ENCODE measurements around the gene MYO3A. TPM values are rescaled to one million over a fixed set of nuclear protein-coding genes. Genes with fewer than 3 reads are reported as not detected.

The MYO3A gene
- polyA plus RNA-seq, 4 donors = 0.09 to 2.3 TPM; not detected in 2

DNA sequence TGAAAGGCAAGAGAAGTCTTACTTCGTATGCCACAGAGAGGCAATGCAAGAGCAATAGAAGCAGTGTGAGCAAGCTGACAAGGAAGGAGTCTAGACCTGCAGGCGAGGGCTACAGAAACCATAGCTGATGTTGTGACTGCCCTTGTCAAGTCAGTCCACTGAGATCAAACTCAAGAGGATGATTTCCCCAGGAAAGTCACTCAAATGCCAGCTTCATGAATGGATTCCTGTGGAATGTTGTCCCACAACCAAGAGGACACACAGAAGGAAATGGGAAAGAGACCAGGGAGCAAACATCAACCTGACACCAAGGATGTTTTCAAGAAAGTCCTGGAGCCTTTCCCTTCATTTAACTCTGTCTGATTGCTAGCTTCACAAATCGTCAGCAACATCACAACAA lies 204.6 kb downstream of the MYO3A start:
- Histone ChIP-seq H3K4me3 (ENCODE audit: low read depth in 1 of 3, low read length in 3 of 3) (no peak overlapping the region), H3K36me3 (ENCODE audit: control insufficient read depth in 3 of 3, insufficient read depth in 2 of 3, low read depth in 1 of 3, low read length in 3 of 3) (no peaks in the 10 kb centered on the region), H3K9me3 (ENCODE audit: control insufficient read depth in 2 of 2, insufficient read depth in 1 of 2, low read depth in 1 of 2, low read length in 1 of 2) (peaks cover 0 to 8% of the 10 kb centered on the region in 2 donors), H3K4me1 (ENCODE audit: control insufficient read depth in 3 of 3, insufficient read depth in 2 of 3, low read depth in 1 of 3, low read length in 2 of 3) (no peaks in the 10 kb centered on the region), H3K27ac (ENCODE audit: low read depth in 1 of 3, low read length in 2 of 3) (no peak overlapping the region), H3K27me3 (ENCODE audit: control insufficient read depth in 3 of 3, insufficient read depth in 3 of 3, low read length in 3 of 3) (no peaks in the 10 kb centered on the region)
- WGBS, 3 donors = 79 to 86% (median 81%) methylated on average over 3 of the region's 3 CpGs
- FAIRE-seq (no peak), DNase-seq (no peak)

DNA sequence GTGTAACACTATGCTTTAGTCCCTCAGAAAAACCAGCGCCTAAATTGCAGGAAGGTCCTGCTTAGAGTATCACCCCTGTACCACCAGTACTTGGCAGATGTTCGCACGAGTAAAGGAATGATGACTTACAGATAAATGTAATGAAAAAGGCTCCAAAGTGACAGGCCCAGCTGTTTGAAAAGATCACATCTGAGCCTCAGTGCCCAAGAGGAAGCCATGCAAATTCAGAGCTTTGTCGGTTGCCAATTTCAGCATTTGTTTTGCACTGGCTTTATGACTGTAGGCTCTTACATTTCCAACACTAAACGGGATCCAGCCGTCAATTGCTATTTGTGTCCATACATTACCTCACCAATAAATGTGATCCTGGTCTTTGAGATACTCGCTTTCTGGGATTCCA lies 222.0 kb downstream of the MYO3A start:
- Histone ChIP-seq H3K4me3 (ENCODE audit: low read depth in 1 of 3, low read length in 3 of 3) (no peak overlapping the region), H3K4me1 (ENCODE audit: control insufficient read depth in 3 of 3, insufficient read depth in 2 of 3, low read depth in 1 of 3, low read length in 2 of 3) (no peaks in the 10 kb centered on the region), H3K9me3 (ENCODE audit: control insufficient read depth in 2 of 2, insufficient read depth in 1 of 2, low read depth in 1 of 2, low read length in 1 of 2) (no peaks in the 10 kb centered on the region), H3K36me3 (ENCODE audit: control insufficient read depth in 3 of 3, insufficient read depth in 2 of 3, low read depth in 1 of 3, low read length in 3 of 3) (no peaks in the 10 kb centered on the region), H3K27me3 (ENCODE audit: control insufficient read depth in 3 of 3, insufficient read depth in 3 of 3, low read length in 3 of 3) (no peaks in the 10 kb centered on the region), H3K27ac (ENCODE audit: low read depth in 1 of 3, low read length in 2 of 3) (no peak overlapping the region)
- no peak for DNase-seq
- no peak for FAIRE-seq
- 70 to 88% (median 78%) methylated on average over 7 of the region's 7 CpGs for WGBS, 3 donors

- DNase-seq = no peak
- no peaks in the 10 kb centered on the region for H3K9me3 ChIP-seq (ENCODE audit: control insufficient read depth in 2 of 2, insufficient read depth in 1 of 2, low read depth in 1 of 2, low read length in 1 of 2)
- WGBS, 3 donors = 80 to 85% (median 82%) methylated on average over 4 of the region's 4 CpGs
- no peak overlapping the region for H3K4me3 ChIP-seq (ENCODE audit: low read depth in 1 of 3, low read length in 3 of 3)
- H3K4me1 ChIP-seq (ENCODE audit: control insufficient read depth in 3 of 3, insufficient read depth in 2 of 3, low read depth in 1 of 3, low read length in 2 of 3) = no peaks in the 10 kb centered on the region
- FAIRE-seq = no peak
- H3K27ac ChIP-seq (ENCODE audit: low read depth in 1 of 3, low read length in 2 of 3) = no peak overlapping the region
- H3K36me3 ChIP-seq (ENCODE audit: control insufficient read depth in 3 of 3, insufficient read depth in 2 of 3, low read depth in 1 of 3, low read length in 3 of 3) = no peaks in the 10 kb centered on the region
- no peaks in the 10 kb centered on the region for H3K27me3 ChIP-seq (ENCODE audit: control insufficient read depth in 3 of 3, insufficient read depth in 3 of 3, low read length in 3 of 3)
These were observed 223.7 kb downstream of the MYO3A start for GRCh38 chr10:26157734-26158133.

GRCh38 chr10:26169466-26169865 lies 235.4 kb downstream of the MYO3A start:
- FAIRE-seq (no peak), DNase-seq (no peak)
- Histone ChIP-seq H3K4me3 (ENCODE audit: low read depth in 1 of 3, low read length in 3 of 3) (no peak overlapping the region), H3K9me3 (ENCODE audit: control insufficient read depth in 2 of 2, insufficient read depth in 1 of 2, low read depth in 1 of 2, low read length in 1 of 2) (no peaks in the 10 kb centered on the region), H3K27me3 (ENCODE audit: control insufficient read depth in 3 of 3, insufficient read depth in 3 of 3, low read length in 3 of 3) (no peaks in the 10 kb centered on the region), H3K27ac (ENCODE audit: low read depth in 1 of 3, low read length in 2 of 3) (no peak overlapping the region), H3K36me3 (ENCODE audit: control insufficient read depth in 3 of 3, insufficient read depth in 2 of 3, low read depth in 1 of 3, low read length in 3 of 3) (no peaks in the 10 kb centered on the region), H3K4me1 (ENCODE audit: control insufficient read depth in 3 of 3, insufficient read depth in 2 of 3, low read depth in 1 of 3, low read length in 2 of 3) (no peaks in the 10 kb centered on the region)
- 37 to 57% (median 42%) methylated on average over 2 of the region's 2 CpGs for WGBS, 3 donors

GRCh38 chr10:26172131-26172530 lies 238.1 kb downstream of the MYO3A start:
- FAIRE-seq = no peak

GRCh38 chr10:26173837-26174236 lies 239.8 kb downstream of the MYO3A start:
- FAIRE-seq (no peak), DNase-seq (no peak)
- Histone ChIP-seq H3K4me3 (ENCODE audit: low read depth in 1 of 3, low read length in 3 of 3) (no peak overlapping the region), H3K36me3 (ENCODE audit: control insufficient read depth in 3 of 3, insufficient read depth in 2 of 3, low read depth in 1 of 3, low read length in 3 of 3) (no peaks in the 10 kb centered on the region), H3K9me3 (ENCODE audit: control insufficient read depth in 2 of 2, insufficient read depth in 1 of 2, low read depth in 1 of 2, low read length in 1 of 2) (no peaks in the 10 kb centered on the region), H3K4me1 (ENCODE audit: control insufficient read depth in 3 of 3, insufficient read depth in 2 of 3, low read depth in 1 of 3, low read length in 2 of 3) (no peaks in the 10 kb centered on the region), H3K27ac (ENCODE audit: low read depth in 1 of 3, low read length in 2 of 3) (no peak overlapping the region), H3K27me3 (ENCODE audit: control insufficient read depth in 3 of 3, insufficient read depth in 3 of 3, low read length in 3 of 3) (no peaks in the 10 kb centered on the region)
- WGBS, 3 donors = 33 to 85% (median 74%) methylated on average over 2 of the region's 2 CpGs

More at GRCh38 chr10:26172131-26172530, 238.1 kb downstream of the MYO3A start:
- H3K27me3 ChIP-seq (ENCODE audit: control insufficient read depth in 3 of 3, insufficient read depth in 3 of 3, low read length in 3 of 3) = no peaks in the 10 kb centered on the region
- H3K4me1 ChIP-seq (ENCODE audit: control insufficient read depth in 3 of 3, insufficient read depth in 2 of 3, low read depth in 1 of 3, low read length in 2 of 3) = no peaks in the 10 kb centered on the region
- no peak overlapping the region for H3K4me3 ChIP-seq (ENCODE audit: low read depth in 1 of 3, low read length in 3 of 3)
- H3K27ac ChIP-seq (ENCODE audit: low read depth in 1 of 3, low read length in 2 of 3) = no peak overlapping the region
- no peaks in the 10 kb centered on the region for H3K36me3 ChIP-seq (ENCODE audit: control insufficient read depth in 3 of 3, insufficient read depth in 2 of 3, low read depth in 1 of 3, low read length in 3 of 3)
- no peak for DNase-seq
- no peaks in the 10 kb centered on the region for H3K9me3 ChIP-seq (ENCODE audit: control insufficient read depth in 2 of 2, insufficient read depth in 1 of 2, low read depth in 1 of 2, low read length in 1 of 2)
- WGBS, 3 donors = 64 to 75% (median 71%) methylated on average over 7 of the region's 7 CpGs

DNA sequence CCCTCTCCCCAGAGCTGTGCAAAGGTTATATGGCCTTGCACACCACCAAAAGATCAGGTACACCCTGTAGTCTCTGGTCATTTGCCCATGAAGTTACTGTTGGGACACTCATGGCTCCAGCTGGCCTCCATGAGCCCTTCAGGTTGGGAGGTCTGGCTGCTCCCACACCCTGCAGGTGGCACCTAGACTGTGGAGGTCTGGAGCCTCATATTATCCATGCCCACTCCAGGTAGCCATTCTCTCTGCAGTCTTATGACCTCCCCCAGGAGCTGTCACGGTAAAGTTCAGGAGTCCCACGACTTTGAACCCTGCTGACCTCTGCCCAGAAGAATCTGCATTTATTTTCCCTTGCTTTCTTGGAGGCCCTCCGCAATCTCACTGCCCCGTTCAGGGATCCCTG lies 243.3 kb downstream of the MYO3A start:
- FAIRE-seq = no peak

DNA sequence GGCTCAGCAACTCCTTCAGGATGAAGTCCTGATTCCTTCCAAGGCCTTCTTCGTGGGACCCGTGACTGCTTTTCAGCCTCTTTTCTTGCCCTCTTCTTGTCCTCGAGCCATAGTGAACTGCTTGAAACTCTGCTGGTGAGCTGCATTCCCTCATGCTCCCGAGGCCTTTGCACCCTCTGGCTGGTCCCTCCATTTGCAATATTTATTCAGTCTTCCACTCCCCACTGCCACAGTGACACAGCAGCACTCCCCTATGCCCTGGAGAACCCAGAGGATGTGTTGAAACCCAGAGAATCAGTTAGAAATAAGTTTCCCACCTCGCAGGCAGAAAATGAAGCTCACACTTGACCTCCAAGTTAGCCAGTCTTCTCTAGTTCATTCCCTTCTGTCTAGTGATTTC lies 260.2 kb downstream of the MYO3A start:
- Histone ChIP-seq H3K9me3 (ENCODE audit: control insufficient read depth in 2 of 2, insufficient read depth in 1 of 2, low read depth in 1 of 2, low read length in 1 of 2) (no peaks in the 10 kb centered on the region), H3K4me3 (ENCODE audit: low read depth in 1 of 3, low read length in 3 of 3) (no peak overlapping the region), H3K27me3 (ENCODE audit: control insufficient read depth in 3 of 3, insufficient read depth in 3 of 3, low read length in 3 of 3) (no peaks in the 10 kb centered on the region), H3K36me3 (ENCODE audit: control insufficient read depth in 3 of 3, insufficient read depth in 2 of 3, low read depth in 1 of 3, low read length in 3 of 3) (no peaks in the 10 kb centered on the region), H3K4me1 (ENCODE audit: control insufficient read depth in 3 of 3, insufficient read depth in 2 of 3, low read depth in 1 of 3, low read length in 2 of 3) (no peaks in the 10 kb centered on the region), H3K27ac (ENCODE audit: low read depth in 1 of 3, low read length in 2 of 3) (no peak overlapping the region)
- FAIRE-seq (no peak), DNase-seq (no peak)
- WGBS, 3 donors = 58 to 69% (median 65%) methylated on average over 5 of the region's 5 CpGs

More for the DNA sequence above, 243.3 kb downstream of the MYO3A start:
- Histone ChIP-seq H3K4me3 (ENCODE audit: low read depth in 1 of 3, low read length in 3 of 3) (no peak overlapping the region), H3K4me1 (ENCODE audit: control insufficient read depth in 3 of 3, insufficient read depth in 2 of 3, low read depth in 1 of 3, low read length in 2 of 3) (no peaks in the 10 kb centered on the region), H3K27ac (ENCODE audit: low read depth in 1 of 3, low read length in 2 of 3) (no peak overlapping the region), H3K27me3 (ENCODE audit: control insufficient read depth in 3 of 3, insufficient read depth in 3 of 3, low read length in 3 of 3) (no peaks in the 10 kb centered on the region), H3K9me3 (ENCODE audit: control insufficient read depth in 2 of 2, insufficient read depth in 1 of 2, low read depth in 1 of 2, low read length in 1 of 2) (no peaks in the 10 kb centered on the region), H3K36me3 (ENCODE audit: control insufficient read depth in 3 of 3, insufficient read depth in 2 of 3, low read depth in 1 of 3, low read length in 3 of 3) (no peaks in the 10 kb centered on the region)
- WGBS, 3 donors = 55 to 74% (median 66%) methylated on average over 4 of the region's 4 CpGs
- no peak for DNase-seq

GRCh38 chr10:26197248-26197647 lies 263.2 kb downstream of the MYO3A start:
- H3K36me3 ChIP-seq (ENCODE audit: control insufficient read depth in 3 of 3, insufficient read depth in 2 of 3, low read depth in 1 of 3, low read length in 3 of 3) = no peaks in the 10 kb centered on the region
- no peak overlapping the region for H3K27ac ChIP-seq (ENCODE audit: low read depth in 1 of 3, low read length in 2 of 3)
- DNase-seq = no peak
- no peak for FAIRE-seq
- 83 to 92% (median 91%) methylated on average over 2 of the region's 2 CpGs for WGBS, 3 donors
- H3K27me3 ChIP-seq (ENCODE audit: control insufficient read depth in 3 of 3, insufficient read depth in 3 of 3, low read length in 3 of 3) = no peaks in the 10 kb centered on the region
- no peaks in the 10 kb centered on the region for H3K4me1 ChIP-seq (ENCODE audit: control insufficient read depth in 3 of 3, insufficient read depth in 2 of 3, low read depth in 1 of 3, low read length in 2 of 3)
- H3K4me3 ChIP-seq (ENCODE audit: low read depth in 1 of 3, low read length in 3 of 3) = no peak overlapping the region
- H3K9me3 ChIP-seq (ENCODE audit: control insufficient read depth in 2 of 2, insufficient read depth in 1 of 2, low read depth in 1 of 2, low read length in 1 of 2) = no peaks in the 10 kb centered on the region
